HG03045 (cell line): ENCODE results near the gene CHAD.
A peak's percentile ranks its signal among the peaks of the same experiment; 100 is the strongest.
"Not testable (repeated sequence)": the region's sequence is repeated elsewhere in the genome, so short reads cannot be mapped to it uniquely, and the experiment has no call there.

Experiments
- ATAC-seq: cut with Tn5 transposase; IDR thresholded peaks from one replicate; pipeline ENCODE4 v1.9.1; 2021; ENCODE audit warnings: mild to moderate bottlenecking, moderate library complexity; ENCODE audit not compliant: unreplicated experiment

CHAD gene

DNA sequence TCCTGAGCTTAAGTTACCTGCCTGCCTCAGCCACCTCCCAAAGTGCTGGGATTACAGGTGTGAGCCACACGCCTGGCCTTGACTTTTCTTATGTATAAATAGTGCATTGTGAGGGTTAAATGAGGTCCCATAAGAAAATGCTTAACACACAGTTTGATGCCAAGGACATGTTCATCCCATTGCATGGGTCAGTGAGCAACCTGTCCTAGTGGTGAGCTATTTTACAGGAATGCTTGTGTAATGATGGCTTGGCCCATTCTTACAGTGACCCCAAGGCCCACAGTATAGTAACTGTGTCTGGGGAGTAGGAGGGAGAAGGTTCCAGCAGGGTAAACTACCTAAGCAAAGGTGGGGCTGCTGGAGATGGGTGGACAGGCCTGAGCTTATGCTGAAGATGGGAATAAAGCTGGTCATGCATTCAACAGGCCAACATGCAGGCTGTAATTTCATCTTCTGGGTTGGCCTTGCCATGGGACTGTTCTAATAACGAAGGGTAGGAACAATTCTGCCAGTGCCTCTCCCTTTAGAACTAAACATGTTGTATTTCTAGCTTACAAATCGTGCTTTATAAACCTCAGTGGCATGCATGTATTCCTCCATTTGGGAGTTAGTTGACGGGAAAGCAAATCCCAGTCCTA lies 36.4 kb downstream of the CHAD start:
- ATAC-seq = no peak

GRCh38 chr17:50430821-50431618 lies 37.7 kb downstream of the CHAD start:
- no peak for ATAC-seq

DNA sequence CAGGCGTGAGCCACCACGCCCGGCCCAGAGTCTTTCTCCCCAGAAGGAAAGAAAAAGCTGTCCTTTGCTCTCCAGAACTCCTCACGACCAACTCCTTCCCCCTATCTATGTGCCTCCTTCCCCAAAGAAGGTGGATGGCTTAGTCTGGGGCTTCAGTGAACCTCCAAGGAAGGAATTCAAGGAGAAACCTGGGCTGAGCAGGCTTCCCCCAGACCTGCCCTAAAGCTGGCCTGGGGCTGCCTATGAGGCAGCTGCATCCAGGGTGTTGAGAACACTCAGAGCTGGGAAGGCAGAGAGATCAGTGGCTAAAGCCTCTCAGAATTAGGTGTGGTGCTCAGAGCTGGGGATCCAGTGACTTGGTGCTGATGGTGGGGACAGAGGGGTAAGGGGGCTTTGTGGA lies 38.9 kb downstream of the CHAD start:
- ATAC-seq = no peak

- no peak for ATAC-seq
Observed at GRCh38 chr17:50428831-50429424, 39.8 kb downstream of the CHAD start.

DNA sequence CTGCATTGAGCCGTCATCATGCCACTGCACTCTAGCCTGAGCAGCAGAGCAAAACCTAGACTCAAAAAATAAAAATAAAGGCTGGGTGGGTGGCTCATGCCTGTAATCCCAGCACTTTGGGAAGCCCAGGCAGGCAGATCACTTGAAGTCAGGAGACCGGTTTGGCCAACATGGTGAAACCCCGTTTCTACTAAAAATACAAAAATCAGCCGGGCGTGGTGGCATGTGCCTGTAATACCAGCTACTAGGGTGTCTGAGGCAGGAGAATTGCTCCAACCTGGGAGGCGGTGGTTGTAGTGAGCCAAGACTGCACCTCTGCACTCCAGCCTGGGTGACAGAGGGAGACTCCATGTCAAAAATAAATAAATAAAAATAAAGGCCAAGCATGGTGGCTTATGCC lies 40.6 kb downstream of the CHAD start:
- not testable (repeated sequence) for ATAC-seq

DNA sequence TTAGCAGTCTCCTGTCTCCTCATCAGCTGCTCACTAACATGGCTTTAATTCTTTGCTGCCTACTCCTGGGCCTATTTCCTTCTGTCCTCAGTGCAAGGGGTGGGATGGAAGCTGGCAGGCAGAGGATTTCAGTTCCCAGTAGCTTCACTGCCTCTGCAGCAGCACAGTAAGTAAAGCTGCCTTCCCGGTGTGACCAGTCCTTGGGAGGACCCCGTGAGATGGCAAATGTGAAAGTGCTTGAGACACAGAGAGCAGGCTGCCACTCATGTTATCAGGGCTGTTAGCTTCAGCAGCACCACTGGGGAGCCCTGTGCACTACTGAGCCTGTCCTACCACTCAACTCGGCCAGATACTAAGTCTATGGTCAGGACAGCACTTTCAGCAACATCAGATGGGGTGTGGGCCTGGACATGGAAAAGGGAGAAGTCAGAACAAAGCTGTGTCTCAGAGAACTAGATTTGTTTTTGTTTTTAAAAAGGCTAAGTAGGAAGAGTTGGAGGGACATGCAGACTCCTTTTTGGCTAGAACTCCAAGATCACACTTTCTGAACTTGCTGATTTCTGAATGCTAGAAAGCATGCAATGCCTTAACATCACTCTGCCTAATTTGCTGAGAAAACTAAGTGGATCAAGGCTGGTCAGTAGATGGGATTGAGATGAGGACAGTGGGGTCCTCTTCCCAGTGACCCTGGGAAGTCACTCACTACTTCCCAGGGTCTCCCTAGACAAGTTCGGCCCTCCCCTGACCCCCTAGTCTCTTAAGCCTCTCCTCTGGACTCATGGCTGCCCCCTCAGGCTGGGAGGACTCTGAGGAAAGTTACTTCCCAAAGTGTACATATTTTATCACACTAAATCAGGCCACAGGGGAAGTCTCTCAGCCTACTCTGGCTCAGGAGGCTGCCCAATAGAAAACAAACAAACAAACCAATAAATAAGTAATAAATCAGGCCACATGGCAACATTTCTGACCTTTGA lies 41.6 kb downstream of the CHAD start:
- ATAC-seq = no peak

- ATAC-seq = no peak
Observed at GRCh38 chr17:50426472-50426782, 42.3 kb downstream of the CHAD start.

- ATAC-seq = peak; percentile 61
Observed at GRCh38 chr17:50425682-50426471, 42.8 kb downstream of the CHAD start, which contains the start of gene ACSF2. ACSF2 (plus strand) TSS chr17:50426218; CDS start chr17:50426262, 44 bp downstream.

- no peak for ATAC-seq
Observed at GRCh38 chr17:50424996-50425681, 43.5 kb downstream of the CHAD start.

GRCh38 chr17:50424246-50424995 lies 44.3 kb downstream of the CHAD start:
- no peak for ATAC-seq

DNA sequence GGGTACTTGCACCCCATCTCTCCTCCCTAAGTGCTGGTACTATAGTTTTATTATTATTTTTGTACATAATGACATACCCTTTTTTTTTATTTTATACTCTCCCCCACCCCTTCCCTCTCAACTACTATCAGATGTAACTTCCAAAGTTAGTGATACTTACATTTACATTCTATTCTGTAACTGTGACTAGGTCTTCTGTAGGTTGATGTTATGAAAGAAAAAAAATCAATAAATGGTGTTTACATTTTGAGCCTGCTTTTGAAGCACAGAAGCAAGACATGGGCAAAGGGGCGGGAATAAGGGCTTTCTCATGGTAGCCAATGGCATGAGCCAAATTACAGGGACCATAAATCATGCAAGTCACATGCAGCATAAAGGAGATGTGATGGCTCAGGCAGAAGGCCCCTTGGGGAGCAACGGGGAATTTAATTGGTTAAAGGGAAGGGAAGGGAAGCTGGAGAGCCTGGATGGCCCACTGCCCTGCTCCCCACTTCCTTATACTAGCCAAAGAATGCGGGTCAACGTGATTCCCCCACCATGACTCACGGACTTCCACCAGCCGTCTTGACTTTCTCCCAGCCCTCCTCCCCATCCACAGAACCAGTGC lies 45.0 kb downstream of the CHAD start:
- no peak for ATAC-seq

DNA sequence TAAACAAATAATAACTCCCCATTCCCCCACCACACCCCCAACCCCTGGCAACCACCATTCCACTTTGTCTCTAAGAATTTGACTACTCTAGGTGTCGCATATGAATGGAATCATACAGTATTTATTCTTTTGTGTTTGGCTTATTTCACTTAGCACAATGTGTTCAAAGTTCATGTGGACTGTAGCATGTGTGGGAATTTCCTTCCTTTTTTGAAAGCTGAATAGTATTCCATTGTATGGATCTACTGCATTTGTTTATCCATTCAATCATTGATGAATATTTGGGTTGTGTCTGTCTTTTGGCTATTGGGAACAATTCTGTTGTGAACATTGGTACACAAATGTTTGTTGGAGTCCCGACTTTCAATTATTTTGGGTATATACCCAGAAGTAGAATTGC lies 45.9 kb downstream of the CHAD start:
- no peak for ATAC-seq

GRCh38 chr17:50421308-50422051 lies 47.2 kb downstream of the CHAD start:
- ATAC-seq = no peak

DNA sequence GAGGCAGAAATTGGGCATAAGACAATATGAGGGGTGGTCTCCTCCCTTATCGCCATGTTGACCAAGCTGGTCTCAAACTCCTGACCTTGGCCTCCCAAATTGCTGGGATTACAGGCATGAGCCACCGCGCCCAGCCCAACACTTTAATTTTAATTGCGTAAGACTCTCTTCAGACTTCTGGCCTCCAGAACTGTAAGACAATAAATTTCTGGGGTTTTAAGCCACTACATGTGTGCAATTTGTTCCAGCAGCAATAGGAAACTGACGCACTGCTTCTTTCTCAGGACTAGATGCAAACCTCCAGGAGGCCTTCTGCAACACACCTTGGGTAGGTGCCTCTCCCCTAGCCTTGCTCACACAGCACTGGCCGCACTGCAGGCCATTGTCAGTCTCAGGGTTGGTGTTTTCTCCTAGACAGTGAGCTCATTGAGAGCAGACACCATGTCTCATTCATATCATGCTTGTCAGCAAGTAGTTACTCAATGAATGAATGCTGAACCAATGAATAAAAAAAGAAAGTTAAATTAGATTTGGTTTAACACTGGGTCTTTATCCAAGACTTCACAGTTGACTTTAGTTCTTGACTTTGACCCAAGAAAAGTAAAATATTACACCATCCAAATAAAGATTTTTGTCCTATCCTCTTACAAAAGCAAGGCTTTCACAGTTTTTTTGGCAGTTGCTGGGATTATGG lies 48.1 kb downstream of the CHAD start:
- ATAC-seq = no peak

DNA sequence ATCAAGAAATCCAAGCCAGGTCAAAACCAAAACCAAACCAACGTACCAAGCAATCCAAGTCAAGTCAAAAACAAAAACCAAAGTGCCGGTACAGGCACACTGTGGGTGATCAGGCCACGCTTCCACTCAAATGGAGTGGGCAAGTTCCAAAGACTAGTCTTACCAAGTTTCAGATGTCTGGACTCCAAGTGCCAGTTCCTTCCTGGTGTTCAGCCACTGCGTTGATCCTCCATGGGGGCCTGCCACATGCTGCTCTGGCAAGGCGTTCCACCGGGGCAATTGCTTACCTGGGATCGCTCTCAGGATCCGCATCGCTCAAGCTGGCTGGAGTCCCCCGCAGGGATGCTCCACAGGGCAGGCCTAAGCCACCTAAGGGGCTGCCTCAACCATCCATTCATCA lies 49.1 kb downstream of the CHAD start:
- not testable (repeated sequence) for ATAC-seq

- no peak for ATAC-seq
Observed at GRCh38 chr17:50414808-50415207, 53.9 kb downstream of the CHAD start.
